IPS DF 6.9 (cell line): ENCODE data around the gene A4GALT.

Experiments used
- DNase-seq: peaks from one replicate; pipeline ENCODE4 v3.0.0-alpha.2; 2013; ENCODE audit warnings: low read depth, low spot score
- H3K27ac ChIP-seq: one replicate; pipeline ENCODE4 v1.5.1; 2013; ENCODE audit warnings: low read length, control low read depth
- H3K27me3 ChIP-seq: 2 replicates; pipeline ENCODE4 v1.6.1; 2013; ENCODE audit warnings: mild to moderate bottlenecking, low read length; ENCODE audit not compliant: control insufficient read depth, insufficient read depth
- H3K36me3 ChIP-seq: 2 replicates; pipeline ENCODE4 v1.6.1; 2013; ENCODE audit warnings: low read length; ENCODE audit not compliant: control insufficient read depth, insufficient read depth
- H3K4me1 ChIP-seq: 2 replicates; pipeline ENCODE4 v1.6.1; 2013; ENCODE audit warnings: low read length; ENCODE audit not compliant: control insufficient read depth, insufficient read depth
- H3K4me3 ChIP-seq: 2 replicates; pipeline ENCODE4 v1.5.1; 2013; ENCODE audit warnings: mild to moderate bottlenecking, low read length
- H3K9me3 ChIP-seq: 2 replicates; pipeline ENCODE4 v1.6.1; 2013; ENCODE audit warnings: low read length, inconsistent platforms; ENCODE audit not compliant: control insufficient read depth, insufficient read depth
- WGBS: extraction: QIAGEN DNeasy Blood & Tissue Kit; methylation state at CpG from one replicate; pipeline ENCODE4 v1.1.7; 2013; ENCODE audit warnings: mixed read lengths, missing lambda C conversion rate; ENCODE audit not compliant: insufficient read length, insufficient coverage; 5-methylcytosine and 5-hydroxymethylcytosine counted together

A4GALT gene

GRCh38 chr22:42719133-42719532 is 1.5 kb downstream of the A4GALT start:
- WGBS: no CpG with 5 or more reads among the region's 2 CpGs
- Histone ChIP-seq H3K4me3 (no peak overlapping the region), H3K36me3 (no peaks in the 10 kb centered on the region), H3K27ac (no peak overlapping the region), H3K9me3 (no peaks in the 10 kb centered on the region), H3K4me1 (peaks cover 5% of the 10 kb centered on the region; the same call in 1 of the 2 replicates), H3K27me3 (peaks cover 9% of the 10 kb centered on the region; the same call in 1 of the 2 replicates)
- DNase-seq: no peak

- no peak overlapping the region for H3K27ac ChIP-seq
- peaks cover 5% of the 10 kb centered on the region; the same call in 1 of the 2 replicates for H3K4me1 ChIP-seq
- no peaks in the 10 kb centered on the region for H3K9me3 ChIP-seq
- no CpG with 5 or more reads among the region's 8 CpGs for WGBS
- H3K4me3 ChIP-seq: no peak overlapping the region
- no peaks in the 10 kb centered on the region for H3K36me3 ChIP-seq
- DNase-seq: no peak
- peaks cover 9% of the 10 kb centered on the region; the same call in 1 of the 2 replicates for H3K27me3 ChIP-seq
Observed at GRCh38 chr22:42717197-42717928, 3.3 kb downstream of the A4GALT start.

GRCh38 chr22:42716649-42717127 is 4.0 kb downstream of the A4GALT start:
- Histone ChIP-seq H3K27me3 (peaks cover 9% of the 10 kb centered on the region; the same call in 1 of the 2 replicates), H3K4me3 (no peak overlapping the region), H3K4me1 (peaks cover 5% of the 10 kb centered on the region; the same call in 1 of the 2 replicates), H3K9me3 (no peaks in the 10 kb centered on the region), H3K27ac (no peak overlapping the region), H3K36me3 (no peaks in the 10 kb centered on the region)
- no CpG with 5 or more reads among the region's 5 CpGs for WGBS
- no peak for DNase-seq

- no CpG with 5 or more reads among the region's 6 CpGs for WGBS
Observed at GRCh38 chr22:42716221-42716620, 4.4 kb downstream of the A4GALT start.

GRCh38 chr22:42714768-42715390 is 5.8 kb downstream of the A4GALT start:
- Histone ChIP-seq H3K4me3 (no peak overlapping the region), H3K27me3 (peaks cover 3% of the 10 kb centered on the region; the same call in 1 of the 2 replicates), H3K27ac (no peak overlapping the region), H3K4me1 (peaks cover 5% of the 10 kb centered on the region; the same call in 1 of the 2 replicates), H3K36me3 (no peaks in the 10 kb centered on the region), H3K9me3 (no peaks in the 10 kb centered on the region)
- no peak for DNase-seq
- no CpG with 5 or more reads among the region's 4 CpGs for WGBS

More at GRCh38 chr22:42716221-42716620, 4.4 kb downstream of the A4GALT start:
- no peak for DNase-seq
- Histone ChIP-seq H3K9me3 (no peaks in the 10 kb centered on the region), H3K4me1 (peaks cover 5% of the 10 kb centered on the region; the same call in 1 of the 2 replicates), H3K27me3 (peaks cover 7% of the 10 kb centered on the region; the same call in 1 of the 2 replicates), H3K27ac (no peak overlapping the region), H3K36me3 (no peaks in the 10 kb centered on the region), H3K4me3 (no peak overlapping the region)

- WGBS: no CpG with 5 or more reads among the region's 7 CpGs
- no peak for DNase-seq
- no peak overlapping the region for H3K27ac ChIP-seq
- no peak overlapping the region for H3K4me3 ChIP-seq
- H3K9me3 ChIP-seq: no peaks in the 10 kb centered on the region
- peaks cover 3% of the 10 kb centered on the region; the same call in 1 of the 2 replicates for H3K4me1 ChIP-seq
- no peaks in the 10 kb centered on the region for H3K36me3 ChIP-seq
- H3K27me3 ChIP-seq: no peaks in the 10 kb centered on the region; the same call in 1 of the 2 replicates
Observed at GRCh38 chr22:42714308-42714707, 6.4 kb downstream of the A4GALT start.

- Histone ChIP-seq H3K27me3 (no peaks in the 10 kb centered on the region), H3K4me3 (no peak overlapping the region), H3K36me3 (no peaks in the 10 kb centered on the region), H3K4me1 (peaks cover 2% of the 10 kb centered on the region; the same call in 1 of the 2 replicates), H3K9me3 (no peaks in the 10 kb centered on the region), H3K27ac (no peak overlapping the region)
- DNase-seq: no peak
- WGBS: no CpG with 5 or more reads among the region's 19 CpGs
Observed at GRCh38 chr22:42711895-42712837, 8.5 kb downstream of the A4GALT start.

- no peak overlapping the region for H3K27ac ChIP-seq
Observed at GRCh38 chr22:42711281-42711731, 9.4 kb downstream of the A4GALT start.

GRCh38 chr22:42708417-42708816 is 12.3 kb downstream of the A4GALT start:
- Histone ChIP-seq H3K4me3 (no peak overlapping the region), H3K36me3 (no peaks in the 10 kb centered on the region), H3K9me3 (no peaks in the 10 kb centered on the region), H3K27ac (no peak overlapping the region), H3K27me3 (no peaks in the 10 kb centered on the region), H3K4me1 (no peaks in the 10 kb centered on the region)
- no CpG with 5 or more reads among the region's 3 CpGs for WGBS
- no peak for DNase-seq

More at GRCh38 chr22:42711281-42711731, 9.4 kb downstream of the A4GALT start:
- Histone ChIP-seq H3K36me3 (no peaks in the 10 kb centered on the region), H3K9me3 (no peaks in the 10 kb centered on the region), H3K27me3 (no peaks in the 10 kb centered on the region), H3K4me3 (no peak overlapping the region), H3K4me1 (no peaks in the 10 kb centered on the region)
- no CpG with 5 or more reads among the region's 3 CpGs for whole genome bisulfite sequencing
- DNase-seq: no peak

GRCh38 chr22:42707496-42707895 is 13.2 kb downstream of the A4GALT start:
- H3K27ac ChIP-seq: no peak overlapping the region
- H3K4me1 ChIP-seq: no peaks in the 10 kb centered on the region
- WGBS: no CpG with 5 or more reads among the region's 2 CpGs

More at GRCh38 chr22:42707496-42707895, 13.2 kb downstream of the A4GALT start:
- no peak overlapping the region for H3K4me3 ChIP-seq
- H3K27me3 ChIP-seq: no peaks in the 10 kb centered on the region
- H3K36me3 ChIP-seq: no peaks in the 10 kb centered on the region
- no peak for DNase-seq
- no peaks in the 10 kb centered on the region for H3K9me3 ChIP-seq
